ENCODE data around the gene ACKR3.
A peak's percentile ranks its signal among the peaks of the same experiment; 100 is the strongest.

The ACKR3 gene

GRCh38 chr2:236550290-236550689 lies 19.3 kb upstream of the ACKR3 start:
- DNase-seq, result no peak

- DNase-seq, result no peak
Measured at GRCh38 chr2:236550701-236551465, 18.7 kb upstream of the ACKR3 start.

- no peak for DNase-seq
Measured at GRCh38 chr2:236551471-236552211, 18.0 kb upstream of the ACKR3 start.

GRCh38 chr2:236552212-236552542 lies 17.4 kb upstream of the ACKR3 start:
- no peak for DNase-seq

GRCh38 chr2:236552581-236553363 lies 16.9 kb upstream of the ACKR3 start:
- DNase-seq, result no peak

GRCh38 chr2:236553522-236553921 lies 16.1 kb upstream of the ACKR3 start:
- no peak for DNase-seq

- no peak for DNase-seq
Measured at GRCh38 chr2:236554629-236555282, 14.9 kb upstream of the ACKR3 start.

GRCh38 chr2:236555481-236555880 lies 14.1 kb upstream of the ACKR3 start:
- DNase-seq, result no peak

GRCh38 chr2:236557306-236558030 lies 12.2 kb upstream of the ACKR3 start:
- no peak for DNase-seq

GRCh38 chr2:236558036-236558435 lies 11.6 kb upstream of the ACKR3 start:
- DNase-seq, result no peak

GRCh38 chr2:236558993-236559978 lies 10.3 kb upstream of the ACKR3 start:
- no peak for DNase-seq

GRCh38 chr2:236561874-236562273 lies 7.8 kb upstream of the ACKR3 start:
- DNase-seq, result no peak

- no peak for DNase-seq
Measured at GRCh38 chr2:236562434-236562833, 7.2 kb upstream of the ACKR3 start.

GRCh38 chr2:236563953-236564352 lies 5.7 kb upstream of the ACKR3 start:
- no peak for DNase-seq

- no peak for DNase-seq
Measured at GRCh38 chr2:236565212-236565611, 4.4 kb upstream of the ACKR3 start.

- peak; percentile 17 for DNase-seq
Measured at GRCh38 chr2:236565879-236566402, 3.7 kb upstream of the ACKR3 start.

GRCh38 chr2:236566596-236566995 lies 3.0 kb upstream of the ACKR3 start:
- DNase-seq, result no peak

- DNase-seq, result peak; percentile 68
Measured at GRCh38 chr2:236568068-236568921, 1.3 kb upstream of the ACKR3 start.

GRCh38 chr2:236568922-236569572 lies 578 bp upstream of the ACKR3 start:
- DNase-seq, result no peak

Measured in right forelimb (tissue), 1 donor.